K562 (cell line): Measurements from ENCODE around the gene OR4C11.

Experiments used
- CTCF ChIP-seq, 3 experiments: IDR thresholded peaks in 2 of 3; conservative IDR thresholded peaks in 1 of 3; 2 replicates each; pipeline ENCODE4 v1.5.1; 2011 to 2012; ENCODE audit warnings: low read length in 3 of 3, mild to moderate bottlenecking in 3 of 3, control low read depth in 2 of 3, improper control_type of control experiment in 1 of 3, inconsistent platforms in 1 of 3, low read depth in 1 of 3, mixed read lengths in 1 of 3, moderate library complexity in 1 of 3; ENCODE audit not compliant: insufficient read depth in 2 of 3
- E2F6 ChIP-seq, 2 experiments: IDR thresholded peaks; 2 replicates each; pipeline ENCODE4 v1.6.1; 2011; ENCODE audit warnings: borderline replicate concordance in 1 of 2, control low read depth in 1 of 2, low read depth in 1 of 2, low read length in 1 of 2, mild to moderate bottlenecking in 1 of 2, mixed read lengths in 1 of 2, moderate library complexity in 1 of 2; ENCODE audit not compliant: insufficient read depth in 1 of 2, insufficient read length in 1 of 2, poor library complexity in 1 of 2, severe bottlenecking in 1 of 2; ENCODE audit errors: extremely low read depth in 1 of 2
- POLR2AphosphoS5 ChIP-seq: IDR thresholded peaks from 2 replicates; pipeline ENCODE4 v1.6.1; 2011; ENCODE audit warnings: mild to moderate bottlenecking, low read depth, low read length, moderate library complexity; ENCODE audit not compliant: control insufficient read depth, insufficient read depth
- TGIF2 ChIP-seq: sonication (generic); formaldehyde crosslinking; IDR thresholded peaks from 2 replicates; pipeline ENCODE4 v1.8.1; 2022; ENCODE audit warnings: mild to moderate bottlenecking, missing genetic modification reagents, moderate library complexity

- TF ChIP-seq TGIF2 (CRISPR knock-in tag) (no peak), POLR2AphosphoS5 (no peak), CTCF (IDR thresholded peaks at IDR 0.05 in 2 of 3, conservative IDR thresholded peaks at IDR 0.05 in 1 of 3; ENCODE audit: insufficient read depth in 2 of 3, low read depth in 1 of 3, low read length in 3 of 3) (no peak), E2F6 (IDR thresholded peaks at IDR 0.05; ENCODE audit: borderline replicate concordance in 1 of 2, extremely low read depth in 1 of 2, insufficient read depth in 1 of 2, insufficient read length in 1 of 2, low read depth in 1 of 2, low read length in 1 of 2, poor library complexity in 1 of 2, severe bottlenecking in 1 of 2) (no peak)
Measured at GRCh38 chr11:55648027-55648426, 40.6 kb upstream of the OR4C11 start, which contains the start of gene OR4S2.
